Measurements from ENCODE around the gene EMX2. TPM values are rescaled to one million over a fixed set of nuclear protein-coding genes. Genes with fewer than 3 reads are reported as not detected.

EMX2 gene
- total RNA-seq, 1 donor, result 1.4 TPM

GRCh38 chr10:117536866-117537435 is 5.6 kb upstream of the EMX2 start:
- peaks cover 5% of the 10 kb centered on the region for H3K4me1 ChIP-seq (ENCODE audit: insufficient read depth, low read length)
- H4K20me1 ChIP-seq (ENCODE audit: insufficient read depth, low read length), result no peaks in the 10 kb centered on the region
- peak overlapping the region; percentile 53 for H3K4me2 ChIP-seq (ENCODE audit: insufficient read depth, low read length)
- H3K27me3 ChIP-seq (ENCODE audit: insufficient read depth, low read length), result peaks cover 82% of the 10 kb centered on the region
- H3K9me3 ChIP-seq (ENCODE audit: low read depth, low read length), result no peaks in the 10 kb centered on the region
- H2AFZ ChIP-seq (ENCODE audit: low read length), result no peak overlapping the region
- DNase-seq (ENCODE audit: insufficient read length, low spot score, missing footprints), result no peak
- no peak overlapping the region for H3K4me3 ChIP-seq (ENCODE audit: insufficient read depth, low read length)
- TF ChIP-seq, protein P1, sequence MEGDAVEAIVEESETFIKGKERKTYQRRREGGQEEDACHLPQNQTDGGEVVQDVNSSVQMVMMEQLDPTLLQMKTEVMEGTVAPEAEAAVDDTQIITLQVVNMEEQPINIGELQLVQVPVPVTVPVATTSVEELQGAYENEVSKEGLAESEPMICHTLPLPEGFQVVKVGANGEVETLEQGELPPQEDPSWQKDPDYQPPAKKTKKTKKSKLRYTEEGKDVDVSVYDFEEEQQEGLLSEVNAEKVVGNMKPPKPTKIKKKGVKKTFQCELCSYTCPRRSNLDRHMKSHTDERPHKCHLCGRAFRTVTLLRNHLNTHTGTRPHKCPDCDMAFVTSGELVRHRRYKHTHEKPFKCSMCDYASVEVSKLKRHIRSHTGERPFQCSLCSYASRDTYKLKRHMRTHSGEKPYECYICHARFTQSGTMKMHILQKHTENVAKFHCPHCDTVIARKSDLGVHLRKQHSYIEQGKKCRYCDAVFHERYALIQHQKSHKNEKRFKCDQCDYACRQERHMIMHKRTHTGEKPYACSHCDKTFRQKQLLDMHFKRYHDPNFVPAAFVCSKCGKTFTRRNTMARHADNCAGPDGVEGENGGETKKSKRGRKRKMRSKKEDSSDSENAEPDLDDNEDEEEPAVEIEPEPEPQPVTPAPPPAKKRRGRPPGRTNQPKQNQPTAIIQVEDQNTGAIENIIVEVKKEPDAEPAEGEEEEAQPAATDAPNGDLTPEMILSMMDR (IDR thresholded peaks at IDR 0.05; ENCODE audit: extremely low read depth, low read depth, low read length), result no peak
- no peak overlapping the region for H3K27ac ChIP-seq (ENCODE audit: low read depth, low read length)
- no peaks in the 10 kb centered on the region for H3K79me2 ChIP-seq (ENCODE audit: insufficient read depth, low read length)
- H3K36me3 ChIP-seq (ENCODE audit: insufficient read depth, low read length), result no peaks in the 10 kb centered on the region

DNA sequence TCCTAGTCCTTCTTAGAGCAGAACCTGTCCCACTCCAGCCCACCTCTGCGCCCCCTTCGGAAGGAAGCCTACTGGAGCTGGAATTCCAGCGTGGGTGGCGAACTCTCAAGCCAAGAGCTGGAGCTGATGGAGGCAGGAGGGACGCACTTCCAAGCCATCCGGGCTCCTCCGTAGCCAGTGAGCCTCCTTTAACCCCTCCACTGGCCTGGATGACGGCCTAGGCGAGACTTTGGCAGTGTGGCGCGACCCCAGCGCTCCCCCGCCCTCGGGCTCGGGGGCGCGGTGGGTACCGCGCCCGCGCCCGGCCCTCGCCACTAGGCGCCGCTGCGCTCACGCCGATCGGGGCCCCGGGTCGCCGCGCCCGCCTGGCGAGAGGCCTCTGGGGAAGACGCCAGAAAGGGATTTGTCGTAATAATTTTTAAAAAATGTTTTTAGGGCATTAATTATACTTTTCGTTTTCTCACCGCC is 5.1 kb upstream of the EMX2 start:
- Histone ChIP-seq H2AFZ (ENCODE audit: low read length) (no peak overlapping the region), H4K20me1 (ENCODE audit: insufficient read depth, low read length) (no peaks in the 10 kb centered on the region), H3K4me2 (ENCODE audit: insufficient read depth, low read length) (peak overlapping the region; percentile 53), H3K79me2 (ENCODE audit: insufficient read depth, low read length) (no peaks in the 10 kb centered on the region), H3K27ac (ENCODE audit: low read depth, low read length) (no peak overlapping the region), H3K36me3 (ENCODE audit: insufficient read depth, low read length) (no peaks in the 10 kb centered on the region), H3K9me3 (ENCODE audit: low read depth, low read length) (no peaks in the 10 kb centered on the region), H3K4me3 (ENCODE audit: insufficient read depth, low read length) (peak overlapping the region; percentile 18), H3K4me1 (ENCODE audit: insufficient read depth, low read length) (peaks cover 5% of the 10 kb centered on the region), H3K27me3 (ENCODE audit: insufficient read depth, low read length) (peaks cover 82% of the 10 kb centered on the region)
- TF ChIP-seq, protein P1 (IDR thresholded peaks at IDR 0.05; ENCODE audit: extremely low read depth, low read depth, low read length), result peak; percentile 52
- peak; percentile 98 for DNase-seq (ENCODE audit: insufficient read length, low spot score, missing footprints)

GRCh38 chr10:117537904-117538524 is 4.5 kb upstream of the EMX2 start:
- peaks cover 82% of the 10 kb centered on the region for H3K27me3 ChIP-seq (ENCODE audit: insufficient read depth, low read length)
- H3K9me3 ChIP-seq (ENCODE audit: low read depth, low read length), result no peaks in the 10 kb centered on the region
- H3K79me2 ChIP-seq (ENCODE audit: insufficient read depth, low read length), result no peaks in the 10 kb centered on the region
- H2AFZ ChIP-seq (ENCODE audit: low read length), result no peak overlapping the region
- peak overlapping the region; percentile 28 for H3K4me2 ChIP-seq (ENCODE audit: insufficient read depth, low read length)
- H3K27ac ChIP-seq (ENCODE audit: low read depth, low read length), result no peak overlapping the region
- no peaks in the 10 kb centered on the region for H4K20me1 ChIP-seq (ENCODE audit: insufficient read depth, low read length)
- H3K36me3 ChIP-seq (ENCODE audit: insufficient read depth, low read length), result no peaks in the 10 kb centered on the region
- DNase-seq (ENCODE audit: insufficient read length, low spot score, missing footprints), result peak; percentile 85
- TF ChIP-seq, protein P1 (IDR thresholded peaks at IDR 0.05; ENCODE audit: extremely low read depth, low read depth, low read length), result no peak
- peak overlapping the region; percentile 18 for H3K4me3 ChIP-seq (ENCODE audit: insufficient read depth, low read length)
- H3K4me1 ChIP-seq (ENCODE audit: insufficient read depth, low read length), result peaks cover 5% of the 10 kb centered on the region

DNA sequence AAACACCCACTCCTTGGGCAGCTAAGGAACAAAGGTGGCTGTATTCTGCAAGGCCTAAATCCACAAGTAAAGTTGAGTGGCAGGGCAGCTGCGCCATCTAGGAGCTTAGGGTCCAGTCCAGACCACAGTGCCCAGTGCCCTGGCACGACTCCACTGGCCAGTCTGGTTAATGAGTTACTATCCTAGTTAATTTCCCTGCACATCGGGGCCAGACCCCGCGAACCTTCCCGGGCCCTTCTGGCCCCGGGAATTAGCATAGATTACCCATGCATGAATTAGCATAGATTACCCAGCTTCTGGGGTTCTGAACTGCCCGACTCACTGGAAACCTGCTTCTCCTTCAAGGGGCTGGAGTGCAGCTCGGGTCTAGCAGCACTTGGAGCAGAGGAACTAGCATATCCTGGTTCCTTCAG is 3.2 kb upstream of the EMX2 start:
- Histone ChIP-seq H3K79me2 (ENCODE audit: insufficient read depth, low read length) (no peaks in the 10 kb centered on the region), H3K27me3 (ENCODE audit: insufficient read depth, low read length) (peaks cover 81% of the 10 kb centered on the region), H4K20me1 (ENCODE audit: insufficient read depth, low read length) (no peaks in the 10 kb centered on the region), H3K4me2 (ENCODE audit: insufficient read depth, low read length) (no peak overlapping the region), H2AFZ (ENCODE audit: low read length) (no peak overlapping the region), H3K27ac (ENCODE audit: low read depth, low read length) (no peak overlapping the region), H3K4me1 (ENCODE audit: insufficient read depth, low read length) (peaks cover 5% of the 10 kb centered on the region), H3K9me3 (ENCODE audit: low read depth, low read length) (no peaks in the 10 kb centered on the region), H3K4me3 (ENCODE audit: insufficient read depth, low read length) (no peak overlapping the region), H3K36me3 (ENCODE audit: insufficient read depth, low read length) (no peaks in the 10 kb centered on the region)
- DNase-seq (ENCODE audit: insufficient read length, low spot score, missing footprints), result peak; percentile 86
- TF ChIP-seq, protein P1 (IDR thresholded peaks at IDR 0.05; ENCODE audit: extremely low read depth, low read depth, low read length), result no peak

Measured in osteoblast (primary cell).